ENCODE measurements around the gene SLC44A4. TPM values are rescaled to one million over a fixed set of nuclear protein-coding genes. Genes with fewer than 3 reads are reported as not detected.

The SLC44A4 gene
- total RNA-seq, 1 experiment from 2014 or later: 3.8 TPM

- DNase-seq: no peak
Observed at GRCh38 chr6:31899882-31900722, 21.3 kb upstream of the SLC44A4 start.

More at GRCh38 chr6:31899882-31900722, 21.3 kb upstream of the SLC44A4 start:
- Histone ChIP-seq H3K4me2 (ENCODE audit: insufficient read depth, insufficient read length, low read length) (no peak overlapping the region), H3K9ac (ENCODE audit: extremely low read depth, insufficient read length, low read length) (no peak overlapping the region), H2AFZ (ENCODE audit: low read length) (no peak overlapping the region), H3K27me3 (ENCODE audit: insufficient read depth, low read length) (no peaks in the 10 kb centered on the region), H4K8ac (replicated peaks; ENCODE audit: insufficient read length, low read depth, low read length) (no peak overlapping the region), H4K5ac (ENCODE audit: insufficient read length, low read depth, low read length) (no peak overlapping the region), H4K91ac (ENCODE audit: insufficient read length, low read depth, low read length) (no peak overlapping the region), H2BK20ac (ENCODE audit: low read depth, low read length, poor library complexity, severe bottlenecking) (no peak overlapping the region), H3K27ac (ENCODE audit: insufficient read length, low read depth, low read length) (no peak overlapping the region), H3K14ac (ENCODE audit: insufficient read depth, low read length) (no peak overlapping the region), H2AK5ac (ENCODE audit: insufficient read length, low read length) (no peak overlapping the region), H3K23ac (ENCODE audit: insufficient read length, low read depth, low read length) (no peak overlapping the region), H3K9me3 (ENCODE audit: control insufficient read depth, low read depth, low read length) (no peaks in the 10 kb centered on the region), H3K79me1 (ENCODE audit: insufficient read depth, low read depth, low read length, poor library complexity, severe bottlenecking) (no peaks in the 10 kb centered on the region), H3K56ac (ENCODE audit: insufficient read length, low read depth, low read length) (no peak overlapping the region), H3K79me2 (ENCODE audit: insufficient read depth, low read length) (no peaks in the 10 kb centered on the region; the same call in 1 of the 2 replicates), H2BK15ac (ENCODE audit: low read depth, low read length) (no peak overlapping the region), H3K23me2 (ENCODE audit: insufficient read length, low read depth, low read length, poor library complexity, severe bottlenecking) (peaks cover 11% of the 10 kb centered on the region), H3T11ph (ENCODE audit: low read length) (no peak overlapping the region), H3K4me1 (ENCODE audit: insufficient read depth, low read length) (no peaks in the 10 kb centered on the region; the same call in 1 of the 2 replicates), H4K20me1 (ENCODE audit: control insufficient read depth, insufficient read depth, insufficient read length) (no peaks in the 10 kb centered on the region), H2BK5ac (ENCODE audit: insufficient read length, low read length) (no peak overlapping the region), H3K18ac (ENCODE audit: insufficient read length, low read depth, low read length) (no peak overlapping the region), H2BK120ac (ENCODE audit: low read depth, low read length, poor library complexity, severe bottlenecking) (no peak overlapping the region), H2BK12ac (ENCODE audit: insufficient read length, low read depth, low read length) (no peak overlapping the region), H3K4ac (ENCODE audit: low read depth, low read length) (no peak overlapping the region)
- Mint-ChIP-seq H3K4me3 (peak overlapping the region; percentile 42 to 55; a peak in 3 of 5 replicates), H3K4me1 (peaks cover 22 to 36% of the 10 kb centered on the region in 2 experiments), H3K9me3 (no peaks in the 10 kb centered on the region; a peak in 1 of 5 replicates), H3K27me3 (ENCODE audit: low read depth) (no peaks in the 10 kb centered on the region), H3K36me3 (ENCODE audit: insufficient read depth in 1 of 3, low read depth in 3 of 3) (peaks cover 18 to 26% (median 26%) of the 10 kb centered on the region in 3 experiments), H3K27ac (no peak overlapping the region)
- TF ChIP-seq CTCF (conservative IDR thresholded peaks at IDR 0.05): no peak
- WGBS (ENCODE audit: extremely low coverage, insufficient read length, low lambda C conversion rate): no CpG with 5 or more reads among the region's 49 CpGs
